Breast epithelium (tissue), 4 donors: ENCODE results near the gene MAF. TPM values are rescaled to one million over a fixed set of nuclear protein-coding genes. Genes with fewer than 3 reads are reported as not detected.
A peak's percentile ranks its signal among the peaks of the same experiment; 100 is the strongest.

Source experiments
- DNase-seq, 2 donors: peaks; one replicate each; pipeline ENCODE4 v3.0.0-alpha.2; 2019; ENCODE audit warnings: low spot score in 2 of 2
- H3K27ac ChIP-seq, 2 donors: fragments of 200-600 bp; sonication (generic) in 1 of 2; one replicate each; pipeline ENCODE4 v1.5.1; 2016 to 2019; ENCODE audit warnings: mild to moderate bottlenecking in 1 of 2
- H3K27me3 ChIP-seq, 2 donors: fragments of 200-600 bp; sonication (generic) in 1 of 2; one replicate each; pipeline versions ENCODE4 v1.5.1 to v1.6.0; 2017 to 2019; ENCODE audit warnings: control low read depth in 1 of 2, mild to moderate bottlenecking in 1 of 2
- H3K36me3 ChIP-seq: fragments of 200-600 bp; one replicate; pipeline ENCODE4 v1.5.1; 2019
- H3K4me1 ChIP-seq, 2 donors: fragments of 200-600 bp; sonication (generic); one replicate each; pipeline ENCODE4 v1.5.1; 2016 to 2019; ENCODE audit warnings: control low read depth in 1 of 2
- H3K4me3 ChIP-seq, 3 donors: fragments of 200-600 bp; sonication (generic); 1 replicate in 2 of 3; 2 replicates in 1 of 3; pipeline ENCODE4 v1.5.1; 2016 to 2019; ENCODE audit warnings: mild to moderate bottlenecking in 3 of 3, moderate library complexity in 2 of 3
- H3K9me3 ChIP-seq, 2 donors: fragments of 200-600 bp; sonication (generic) in 1 of 2; one replicate each; pipeline ENCODE4 v1.5.1; 2016 to 2019; ENCODE audit warnings: control low read depth in 1 of 2
- POLR2A ChIP-seq: fragments of 450-650 bp; IDR thresholded peaks from one replicate; pipeline ENCODE4 v1.6.1; 2016; ENCODE audit warnings: antibody characterized with exemption, mild to moderate bottlenecking, moderate library complexity
- POLR2AphosphoS5 ChIP-seq, 3 donors: sonication (generic); formaldehyde crosslinking; IDR thresholded peaks; one replicate each; pipeline ENCODE4 v1.6.1; 2017; ENCODE audit warnings: antibody characterized with exemption in 3 of 3
- intact Hi-C: fragments of 100-400 bp; cut with DNase I; formaldehyde crosslinking; loops from one replicate; pipeline ENCODE4 v1.15.1; 2023; ENCODE audit warnings: low total_unique reads
- total RNA-seq, 3 donors: library from RNA; depleted of rRNA; stranded (reverse); fragments of >200 nt; gene quantifications; one replicate each; pipeline ENCODE4 v1.1.0, GENCODE V29; 2016
- TF ChIP-seq, protein P1 (sequence below), 3 donors: fragments of 450-650 bp; IDR thresholded peaks; one replicate each; pipeline ENCODE4 v1.5.1; 2016 to 2017; ENCODE audit warnings: antibody characterized with exemption in 3 of 3, mild to moderate bottlenecking in 3 of 3, moderate library complexity in 3 of 3

MAF gene
- total RNA-seq, 3 donors from 2014 or later: 21.8 to 66.6 (median 37.0) TPM

- Histone ChIP-seq H3K36me3 (no peaks in the 10 kb centered on the region), H3K4me3 (no peak overlapping the region), H3K27ac (no peak overlapping the region), H3K9me3 (no peaks in the 10 kb centered on the region), H3K4me1 (no peaks in the 10 kb centered on the region), H3K27me3 (no peaks in the 10 kb centered on the region)
- intact Hi-C loops: no loop called here
- TF ChIP-seq POLR2AphosphoS5 (IDR thresholded peaks at IDR 0.05) (no peak), POLR2A (no peak)
- TF ChIP-seq, protein P1, sequence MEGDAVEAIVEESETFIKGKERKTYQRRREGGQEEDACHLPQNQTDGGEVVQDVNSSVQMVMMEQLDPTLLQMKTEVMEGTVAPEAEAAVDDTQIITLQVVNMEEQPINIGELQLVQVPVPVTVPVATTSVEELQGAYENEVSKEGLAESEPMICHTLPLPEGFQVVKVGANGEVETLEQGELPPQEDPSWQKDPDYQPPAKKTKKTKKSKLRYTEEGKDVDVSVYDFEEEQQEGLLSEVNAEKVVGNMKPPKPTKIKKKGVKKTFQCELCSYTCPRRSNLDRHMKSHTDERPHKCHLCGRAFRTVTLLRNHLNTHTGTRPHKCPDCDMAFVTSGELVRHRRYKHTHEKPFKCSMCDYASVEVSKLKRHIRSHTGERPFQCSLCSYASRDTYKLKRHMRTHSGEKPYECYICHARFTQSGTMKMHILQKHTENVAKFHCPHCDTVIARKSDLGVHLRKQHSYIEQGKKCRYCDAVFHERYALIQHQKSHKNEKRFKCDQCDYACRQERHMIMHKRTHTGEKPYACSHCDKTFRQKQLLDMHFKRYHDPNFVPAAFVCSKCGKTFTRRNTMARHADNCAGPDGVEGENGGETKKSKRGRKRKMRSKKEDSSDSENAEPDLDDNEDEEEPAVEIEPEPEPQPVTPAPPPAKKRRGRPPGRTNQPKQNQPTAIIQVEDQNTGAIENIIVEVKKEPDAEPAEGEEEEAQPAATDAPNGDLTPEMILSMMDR (IDR thresholded peaks at IDR 0.05): no peak
- no peak for DNase-seq
Observed at GRCh38 chr16:79573884-79574283, 26.7 kb downstream of the MAF start.

GRCh38 chr16:79573071-79573470 lies 27.5 kb downstream of the MAF start:
- Histone ChIP-seq H3K36me3 (no peaks in the 10 kb centered on the region), H3K27ac (no peak overlapping the region), H3K27me3 (no peaks in the 10 kb centered on the region), H3K9me3 (no peaks in the 10 kb centered on the region), H3K4me3 (no peak overlapping the region), H3K4me1 (no peaks in the 10 kb centered on the region)
- intact Hi-C loops: no loop called here
- TF ChIP-seq, protein P1 (IDR thresholded peaks at IDR 0.05): no peak
- DNase-seq: no peak

DNA sequence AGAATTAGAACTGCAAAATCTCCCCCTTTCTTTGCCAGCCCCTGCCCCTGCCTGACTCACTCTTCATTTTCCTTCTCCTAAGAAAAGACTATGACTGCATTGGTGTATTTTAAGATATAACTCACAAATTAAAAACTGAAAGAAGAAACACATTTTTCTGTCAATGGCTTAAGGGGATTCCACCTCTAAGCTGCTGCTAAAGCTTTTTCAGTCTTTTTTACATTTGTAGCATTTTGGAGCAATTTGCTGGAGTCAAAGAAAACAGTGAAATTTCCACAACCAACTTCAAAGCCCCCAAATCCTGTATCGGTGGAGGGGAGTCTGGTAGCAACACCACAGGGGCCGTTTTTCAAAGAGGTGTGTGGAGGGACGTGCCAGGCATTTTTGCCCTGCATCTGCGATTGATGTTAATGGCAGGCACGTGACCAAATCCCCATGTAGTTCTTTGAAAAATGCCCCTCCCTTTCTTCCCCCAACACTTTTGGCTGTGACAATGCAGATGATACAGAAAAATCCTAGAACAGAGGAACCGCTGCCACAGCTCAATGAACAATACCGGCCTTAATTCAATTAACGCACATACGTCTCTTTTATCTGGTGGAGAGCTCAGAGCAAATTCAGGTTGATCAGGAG lies 28.5 kb downstream of the MAF start:
- Histone ChIP-seq H3K9me3 (no peaks in the 10 kb centered on the region), H3K4me3 (peak overlapping the region in 2 of 3 donors; percentile 3 to 57), H3K36me3 (no peaks in the 10 kb centered on the region), H3K4me1 (no peaks in the 10 kb centered on the region), H3K27me3 (no peaks in the 10 kb centered on the region), H3K27ac (peak overlapping the region in 1 of 2 donors; percentile 52)
- DNase-seq: no peak
- intact Hi-C loops: no loop called here
- no peak for TF ChIP-seq POLR2A
- TF ChIP-seq, protein P1 (IDR thresholded peaks at IDR 0.05): no peak
- no peak for TF ChIP-seq POLR2AphosphoS5 (IDR thresholded peaks at IDR 0.05)

DNA sequence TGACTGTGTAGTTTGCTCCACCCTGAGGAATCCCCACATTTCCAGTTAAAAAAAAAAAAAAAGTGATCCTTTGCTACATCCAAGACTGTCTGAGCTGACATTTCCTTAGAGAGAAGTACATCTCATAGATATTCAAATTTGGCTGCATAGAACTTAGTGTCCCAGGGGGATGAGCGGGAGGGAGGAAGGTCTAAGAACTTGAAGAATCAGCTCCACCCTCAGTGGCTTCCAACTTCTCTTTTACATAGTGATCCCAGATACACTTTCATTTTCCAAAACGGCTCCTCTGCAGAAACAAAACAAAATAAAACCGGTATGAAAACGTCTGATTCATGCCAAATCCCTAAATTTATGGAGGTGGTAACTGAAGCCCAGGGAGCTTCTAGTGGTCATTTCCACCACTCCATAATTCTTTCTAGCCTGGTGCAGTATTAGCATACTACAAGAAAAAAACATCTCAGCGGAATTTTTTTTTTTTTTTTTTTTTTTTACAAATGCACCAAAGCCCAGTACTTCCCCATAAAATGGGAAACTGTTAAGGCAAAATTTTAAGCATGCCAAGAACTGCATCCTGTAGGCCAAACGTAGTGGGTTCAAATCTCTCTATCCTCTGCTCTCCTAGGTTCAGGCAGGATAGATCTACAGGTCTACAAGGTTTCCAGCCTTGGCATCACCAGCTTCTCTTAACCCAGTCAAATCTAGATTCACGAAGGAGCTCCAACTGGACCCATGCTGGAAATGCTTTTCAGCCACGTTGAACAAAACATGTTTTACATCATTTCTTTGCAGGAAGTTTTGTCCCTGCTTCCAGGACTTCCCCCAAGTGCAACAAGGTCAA lies 29.3 kb downstream of the MAF start:
- Histone ChIP-seq H3K27ac (peak overlapping the region in 1 of 2 donors; percentile 38), H3K27me3 (no peaks in the 10 kb centered on the region)
- intact Hi-C loops: no loop called here

More for the DNA sequence above, 29.3 kb downstream of the MAF start:
- Histone ChIP-seq H3K9me3 (no peaks in the 10 kb centered on the region), H3K36me3 (no peaks in the 10 kb centered on the region), H3K4me1 (no peaks in the 10 kb centered on the region), H3K4me3 (peak overlapping the region; percentile 24 to 57 (median 31))
- TF ChIP-seq POLR2AphosphoS5 (IDR thresholded peaks at IDR 0.05) (no peak), POLR2A (no peak)
- TF ChIP-seq, protein P1 (IDR thresholded peaks at IDR 0.05): no peak
- DNase-seq: no peak
